Ammon's horn (tissue), 1 donor: Measurements from ENCODE around the gene AP4S1.
A peak's percentile ranks its signal among the peaks of the same experiment; 100 is the strongest.
"Not testable (repeated sequence)": the region's sequence is repeated elsewhere in the genome, so short reads cannot be mapped to it uniquely, and the experiment has no call there.

ENCODE experiments used
- DNase-seq: peaks from one replicate; pipeline ENCODE4 v3.0.0-alpha.2; 2016; ENCODE audit warnings: low spot score

Gene AP4S1

GRCh38 chr14:31086466-31086865 is 61.0 kb downstream of the AP4S1 start:
- not testable (repeated sequence) for DNase-seq

DNA sequence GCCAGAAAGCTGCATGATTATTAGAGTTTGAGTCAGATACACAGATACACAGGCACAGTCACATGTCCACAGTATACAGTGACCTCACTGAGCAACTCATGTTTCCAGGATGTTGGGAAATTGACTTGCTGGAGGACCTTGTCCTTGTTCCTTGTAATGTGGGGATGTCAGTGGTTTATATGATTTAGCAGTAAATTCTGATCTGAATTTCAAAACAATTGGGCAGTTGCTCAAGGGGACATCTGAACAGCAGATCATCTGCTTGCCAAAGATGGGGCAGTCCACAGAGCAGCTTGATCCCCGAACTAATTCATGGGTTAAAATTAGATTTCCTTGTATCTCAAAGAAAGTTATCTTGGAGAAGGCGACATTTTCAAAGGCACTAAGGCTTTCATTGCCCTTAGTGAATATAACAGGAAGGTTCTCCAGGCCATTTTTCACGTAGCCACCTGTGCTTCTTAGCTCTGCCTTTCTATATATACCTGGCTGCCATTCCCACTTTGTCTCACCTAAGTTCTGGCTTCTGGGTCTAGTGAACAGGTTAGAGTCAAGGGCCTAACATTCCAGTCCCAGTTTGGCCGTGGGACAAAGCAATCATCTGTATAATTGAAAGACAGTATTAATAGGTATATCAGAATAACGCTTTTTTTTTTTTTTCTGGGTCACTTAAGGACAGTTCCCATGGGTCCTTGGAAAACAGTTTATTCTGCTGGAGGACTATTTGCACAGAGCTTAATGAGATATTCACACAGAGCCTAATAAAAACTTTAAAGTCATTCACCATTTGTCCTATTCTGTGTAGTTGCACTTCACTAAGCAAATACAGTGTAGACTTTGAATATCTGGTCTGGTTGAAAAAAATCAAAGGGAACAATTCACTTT is 65.7 kb downstream of the AP4S1 start:
- no peak for DNase-seq

GRCh38 chr14:31092160-31092708 is 66.8 kb downstream of the AP4S1 start:
- no peak for DNase-seq

- DNase-seq = not testable (repeated sequence)
Observed at GRCh38 chr14:31093884-31094839, 68.7 kb downstream of the AP4S1 start.

DNA sequence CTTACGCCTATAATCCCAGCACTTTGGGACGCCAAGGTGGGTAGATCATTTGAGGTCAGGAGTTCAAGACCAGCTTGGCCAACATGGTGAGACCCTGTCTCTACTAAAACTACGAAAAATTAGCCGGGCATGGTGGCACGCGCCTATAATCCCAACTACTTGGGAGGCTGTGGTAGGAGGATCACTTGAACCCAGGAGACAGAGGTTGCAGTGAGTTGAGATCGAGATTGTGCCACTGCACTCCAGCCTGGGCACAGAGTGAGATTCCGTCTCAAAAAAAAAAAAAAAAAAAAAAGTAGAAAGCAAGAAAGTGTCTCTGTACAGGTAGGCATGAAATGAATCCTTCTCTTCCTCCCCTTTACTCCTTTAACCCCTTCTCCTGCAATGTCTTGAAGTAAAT is 70.4 kb downstream of the AP4S1 start:
- not testable (repeated sequence) for DNase-seq

GRCh38 chr14:31096255-31096654 is 70.8 kb downstream of the AP4S1 start:
- DNase-seq = no peak

DNA sequence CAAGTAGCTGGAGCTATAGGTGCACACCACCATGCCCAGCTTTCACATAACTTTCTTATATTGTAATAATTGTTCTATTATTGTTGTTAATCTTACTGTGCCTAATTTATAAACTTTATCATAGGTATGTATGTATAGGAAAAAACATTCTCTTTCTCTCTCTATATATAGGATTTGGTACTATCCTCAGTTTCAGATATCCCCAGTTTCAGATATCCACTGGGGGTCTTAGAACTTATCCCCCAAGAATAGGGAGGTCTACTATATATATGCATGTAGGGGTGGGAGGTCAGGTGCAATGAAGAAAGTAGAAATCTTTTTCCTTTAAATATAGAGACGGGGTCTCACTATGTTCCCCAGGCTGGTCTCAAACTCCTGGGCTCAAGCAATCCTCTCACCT is 71.6 kb downstream of the AP4S1 start:
- no peak for DNase-seq

DNA sequence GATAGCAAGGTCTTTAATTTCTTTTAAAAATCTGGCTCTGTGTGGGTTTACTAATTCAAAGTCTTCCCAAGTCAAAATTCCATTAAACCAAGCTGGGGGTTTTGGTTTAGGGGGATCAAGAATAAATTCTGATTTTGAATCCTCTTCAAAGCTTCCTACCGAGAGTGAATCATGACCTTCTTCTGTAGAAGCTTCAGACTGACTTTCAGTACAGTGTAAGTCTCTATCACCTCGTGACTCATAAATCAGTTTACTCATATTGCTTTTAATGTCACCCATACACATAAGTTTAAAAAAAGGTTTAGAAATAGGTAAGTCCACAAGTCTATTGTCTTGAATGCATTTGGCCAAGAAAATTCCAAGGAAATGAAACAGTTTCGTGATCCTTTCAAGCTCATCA is 81.3 kb downstream of the AP4S1 start:
- DNase-seq = no peak

DNA sequence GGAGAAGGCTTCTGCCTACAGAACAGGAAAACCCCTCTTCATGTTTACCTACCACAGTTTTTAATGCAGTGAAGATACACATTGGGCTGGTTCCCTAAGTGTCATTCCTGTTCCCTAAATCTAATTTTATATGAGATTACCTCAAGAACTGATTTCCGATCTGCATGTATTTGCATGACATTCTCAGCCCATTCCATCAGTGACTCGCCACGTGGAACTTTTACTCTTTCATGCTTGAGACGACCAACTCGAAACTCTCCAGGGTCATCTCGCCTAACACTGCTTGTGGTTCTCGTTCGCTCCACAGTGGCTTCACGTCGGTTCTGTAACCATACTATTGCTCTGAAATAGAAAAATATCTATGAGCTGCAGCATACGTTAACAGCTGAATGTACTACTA is 83.8 kb downstream of the AP4S1 start:
- no peak for DNase-seq

DNA sequence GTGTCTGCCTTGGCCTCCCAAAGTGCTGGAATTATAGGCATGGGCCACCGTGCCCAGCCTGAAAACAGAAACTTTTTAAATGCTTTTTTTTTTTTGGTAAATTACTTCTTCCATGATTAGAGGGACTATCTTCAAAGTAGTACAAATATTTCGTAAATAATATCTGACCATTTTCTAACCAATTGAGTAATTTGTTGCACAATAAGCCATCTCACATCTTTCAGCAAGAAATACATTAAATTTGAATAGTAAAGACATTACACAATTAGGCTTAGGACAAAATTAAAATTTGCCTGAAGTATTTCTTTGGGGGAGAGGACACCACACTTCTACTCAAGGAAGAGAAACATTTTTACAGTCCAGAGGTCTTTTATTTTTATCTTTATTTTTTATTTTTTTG is 85.4 kb downstream of the AP4S1 start:
- DNase-seq = no peak

GRCh38 chr14:31113794-31114193 is 88.3 kb downstream of the AP4S1 start:
- DNase-seq = no peak

- DNase-seq = no peak
Observed at GRCh38 chr14:31118892-31119291, 93.4 kb downstream of the AP4S1 start.

DNA sequence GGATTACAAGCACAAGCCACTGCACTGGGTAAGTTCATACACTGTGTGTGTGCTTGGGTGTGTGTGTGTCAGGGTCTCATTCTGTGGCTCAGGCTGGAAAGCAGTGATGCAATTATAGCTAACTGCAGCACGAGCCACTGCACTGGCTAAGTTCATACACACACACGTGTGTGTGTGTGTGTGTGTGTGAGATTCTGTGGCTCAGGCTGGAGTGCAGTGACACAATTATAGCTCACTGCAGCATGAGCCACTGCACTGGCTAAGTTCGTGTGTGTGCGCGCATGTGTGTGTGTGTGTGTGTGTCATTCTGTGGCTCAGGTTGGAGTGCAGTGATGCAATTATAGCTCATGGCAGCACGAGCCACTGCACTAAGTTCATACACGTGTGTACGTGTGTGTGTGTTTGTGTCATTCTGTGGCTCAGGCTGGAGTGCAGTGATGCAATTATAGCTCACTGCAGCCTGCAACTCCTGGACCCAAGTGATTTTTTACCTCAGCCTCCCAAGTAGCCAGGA is 96.7 kb downstream of the AP4S1 start:
- DNase-seq = no peak

GRCh38 chr14:31122921-31123320 is 97.5 kb downstream of the AP4S1 start:
- DNase-seq = no peak

DNA sequence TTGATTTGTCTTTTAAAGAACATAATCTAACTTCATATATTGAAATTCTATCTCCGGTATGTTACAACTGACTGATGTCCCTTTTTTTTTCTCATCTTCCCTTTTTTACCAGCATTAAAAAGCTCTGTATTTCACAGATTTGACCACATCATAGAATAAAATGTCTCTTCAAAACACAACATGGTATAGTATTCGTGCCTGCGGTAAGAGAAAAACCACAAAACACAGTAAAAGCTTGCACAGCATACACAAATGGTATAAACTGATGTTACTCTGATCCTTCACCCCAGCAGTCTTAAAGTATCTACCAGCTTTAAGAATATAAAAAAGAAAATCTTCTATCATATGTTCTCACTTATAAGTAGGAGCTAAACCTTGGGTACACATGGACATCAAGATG is 98.7 kb downstream of the AP4S1 start:
- no peak for DNase-seq

DNA sequence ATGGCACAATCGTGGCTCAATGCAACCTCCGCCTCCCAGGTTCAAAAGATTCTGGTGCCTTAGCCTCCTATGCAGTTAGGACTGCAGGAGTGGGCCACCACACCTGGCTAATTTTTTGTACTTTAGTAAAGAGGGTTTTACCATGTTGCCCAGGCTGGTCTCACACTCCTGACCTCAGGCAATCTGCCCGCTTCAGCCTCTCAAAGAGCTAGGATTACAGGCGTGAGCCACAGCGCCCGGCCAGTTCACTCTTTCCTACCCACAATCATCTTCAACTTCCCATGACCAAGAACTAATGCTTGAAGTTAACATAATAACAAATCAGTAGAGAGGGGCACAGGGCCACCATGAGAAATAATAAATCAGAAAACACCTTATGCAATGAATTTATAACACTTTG is 99.8 kb downstream of the AP4S1 start:
- DNase-seq = no peak

- no peak for DNase-seq
Observed at GRCh38 chr14:31126680-31127079, 101.2 kb downstream of the AP4S1 start.

DNA sequence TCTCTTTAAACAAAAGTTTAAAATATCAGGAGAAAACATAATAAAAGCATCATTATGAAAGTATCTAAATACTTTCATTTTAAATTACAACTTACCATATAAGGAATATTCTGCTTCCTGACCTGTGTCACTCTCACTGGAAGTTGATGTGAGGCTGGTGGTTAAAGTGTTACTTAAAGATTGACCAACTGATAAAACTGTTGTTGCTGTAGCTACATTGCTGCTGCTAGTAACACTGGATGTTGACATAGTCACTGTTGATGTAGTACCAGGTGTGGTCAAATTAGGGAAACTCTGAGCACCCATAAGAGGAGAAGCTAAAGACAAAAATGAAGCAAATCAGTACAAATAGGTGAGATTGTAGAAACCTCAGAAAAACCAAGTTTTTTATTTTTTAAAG is 102.2 kb downstream of the AP4S1 start:
- DNase-seq = no peak

DNA sequence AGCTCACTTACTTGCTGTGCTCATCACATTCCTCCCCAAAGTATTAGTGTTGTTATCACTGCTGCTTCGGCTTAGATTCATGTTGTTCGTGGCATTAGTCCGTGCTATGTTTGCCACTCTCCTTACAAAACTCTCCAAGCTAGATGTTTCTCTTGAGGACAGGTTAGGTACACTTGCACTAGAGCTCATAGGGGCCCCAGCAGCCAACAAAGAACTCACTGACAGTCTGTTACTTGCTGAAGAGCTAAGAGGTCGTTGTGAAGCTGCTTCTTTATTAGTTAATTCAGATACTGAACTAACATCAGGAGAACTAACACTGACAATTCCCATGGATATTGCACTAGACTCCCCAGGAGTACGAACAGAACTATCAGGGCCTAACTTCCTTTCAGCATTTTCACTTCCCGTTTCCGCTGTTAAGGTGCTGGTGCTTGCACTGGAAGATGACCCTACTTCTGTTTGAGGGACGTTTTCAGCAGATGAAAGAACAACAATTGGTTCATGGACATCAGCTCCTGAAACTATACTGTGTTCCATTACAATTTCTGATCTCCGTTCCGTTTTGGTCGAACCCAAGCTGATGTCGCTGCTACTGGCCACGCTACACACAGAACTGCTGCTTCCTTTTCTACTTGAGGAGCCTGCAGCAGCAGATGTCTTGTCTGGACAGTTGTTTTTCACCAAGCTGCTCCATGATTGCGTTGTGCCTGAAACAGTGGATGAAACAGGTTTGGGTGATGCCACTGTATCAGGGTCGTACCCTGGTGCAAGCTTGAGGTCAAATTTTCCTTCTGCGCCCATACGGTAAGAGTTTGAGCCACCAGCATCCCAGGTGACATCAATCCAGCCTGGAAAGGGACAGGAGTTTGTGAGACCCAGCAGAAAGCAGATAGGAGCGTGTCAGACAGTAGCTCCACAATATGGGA is 103.4 kb downstream of the AP4S1 start:
- DNase-seq = peak; percentile 45

GRCh38 chr14:31133133-31133532 is 107.7 kb downstream of the AP4S1 start:
- DNase-seq = no peak

- DNase-seq = no peak
Observed at GRCh38 chr14:31137214-31137889, 111.9 kb downstream of the AP4S1 start.
